Sciatic nerve (tissue), 2 donors: Measurements from ENCODE around the gene PRXL2B. TPM values are rescaled to one million over a fixed set of nuclear protein-coding genes. Genes with fewer than 3 reads are reported as not detected.
A peak's percentile ranks its signal among the peaks of the same experiment; 100 is the strongest.

Experiments
- ATAC-seq: fragments of 200-7000 bp; cut with Tn5 transposase; one replicate; pipeline ENCODE4 v1.9.1; 2020; ENCODE audit warnings: mild to moderate bottlenecking, moderate library complexity
- DNase-seq: peaks from one replicate; pipeline ENCODE4 v3.0.0-alpha.2; 2020; ENCODE audit warnings: low spot score
- intact Hi-C: fragments of 100-400 bp; cut with DNase I; formaldehyde crosslinking; loops from one replicate; pipeline ENCODE4 v1.14.2; 2022
- total RNA-seq: library from RNA; stranded (reverse); fragmentation: NEBNext Ultra II Directional; extraction: Animal tissue kit (Norgen Biotek cat#: 25700); gene quantifications from one replicate; pipeline ENCODE4 v1.2.1, GENCODE V29; 2021
- donor health status: DM: no; HTN: no; CAD: no.
- donor health status: DM: no; HTN: no; CAD: no.

The PRXL2B gene
- total RNA-seq, 1 donor from 2014 or later, result 23.9 TPM

GRCh38 chr1:2591581-2592261 is 5.1 kb downstream of the PRXL2B start:
- intact Hi-C loops, result no loop called here
- ATAC-seq (no peak), DNase-seq (peak; percentile 49)

GRCh38 chr1:2592672-2593071 is 6.1 kb downstream of the PRXL2B start:
- DNase-seq, result peak; percentile 51
- ATAC-seq, result no peak
- intact Hi-C loops, result no loop called here

GRCh38 chr1:2593251-2593878 is 6.8 kb downstream of the PRXL2B start:
- ATAC-seq, result no peak
- intact Hi-C loops, result no loop called here
- peak; percentile 52 for DNase-seq

GRCh38 chr1:2594001-2594640 is 7.5 kb downstream of the PRXL2B start:
- ATAC-seq, result no peak
- intact Hi-C loops, result no loop called here
- peak; percentile 72 for DNase-seq

- intact Hi-C loops, result no loop called here
- DNase-seq, result peak; percentile 57
- no peak for ATAC-seq
Measured at GRCh38 chr1:2594641-2595131, 8.1 kb downstream of the PRXL2B start.

GRCh38 chr1:2595261-2595811 is 8.8 kb downstream of the PRXL2B start:
- DNase-seq (peak; percentile 57), ATAC-seq (no peak)
- intact Hi-C loops, result no loop called here

- peak; percentile 52 for DNase-seq
- no peak for ATAC-seq
- intact Hi-C loops, result no loop called here
Measured at GRCh38 chr1:2595812-2596529, 9.4 kb downstream of the PRXL2B start.

- peak; percentile 55 for DNase-seq
Measured at GRCh38 chr1:2596530-2597333, 10.2 kb downstream of the PRXL2B start.

GRCh38 chr1:2597441-2598328 is 11.1 kb downstream of the PRXL2B start:
- ATAC-seq, result no peak
- no peak for DNase-seq
- intact Hi-C loops, result no loop called here

More at GRCh38 chr1:2596530-2597333, 10.2 kb downstream of the PRXL2B start:
- no peak for ATAC-seq
- intact Hi-C loops, result no loop called here

- no peak for DNase-seq
- no peak for ATAC-seq
- intact Hi-C loops, result no loop called here
Measured at GRCh38 chr1:2598329-2598931, 11.9 kb downstream of the PRXL2B start.

- ATAC-seq (no peak), DNase-seq (no peak)
- intact Hi-C loops, result no loop called here
Measured at GRCh38 chr1:2601721-2602303, 15.2 kb downstream of the PRXL2B start.

GRCh38 chr1:2602311-2602835 is 15.8 kb downstream of the PRXL2B start:
- DNase-seq (no peak), ATAC-seq (no peak)
- intact Hi-C loops, result no loop called here

GRCh38 chr1:2602866-2603520 is 16.4 kb downstream of the PRXL2B start:
- DNase-seq (no peak), ATAC-seq (no peak)
- intact Hi-C loops, result no loop called here

- intact Hi-C loops, result no loop called here
- ATAC-seq (no peak), DNase-seq (no peak)
Measured at GRCh38 chr1:2603521-2604155, 17.1 kb downstream of the PRXL2B start.

- ATAC-seq, result no peak
- no peak for DNase-seq
- intact Hi-C loops, result no loop called here
Measured at GRCh38 chr1:2604156-2604843, 17.7 kb downstream of the PRXL2B start.
